ENCODE results near the gene CDYL2. TPM values are rescaled to one million over a fixed set of nuclear protein-coding genes. Genes with fewer than 3 reads are reported as not detected.

CDYL2 gene
- total and polyA plus RNA-seq, 8 donors: 4.6 to 16.0 (median 5.7) TPM

DNA sequence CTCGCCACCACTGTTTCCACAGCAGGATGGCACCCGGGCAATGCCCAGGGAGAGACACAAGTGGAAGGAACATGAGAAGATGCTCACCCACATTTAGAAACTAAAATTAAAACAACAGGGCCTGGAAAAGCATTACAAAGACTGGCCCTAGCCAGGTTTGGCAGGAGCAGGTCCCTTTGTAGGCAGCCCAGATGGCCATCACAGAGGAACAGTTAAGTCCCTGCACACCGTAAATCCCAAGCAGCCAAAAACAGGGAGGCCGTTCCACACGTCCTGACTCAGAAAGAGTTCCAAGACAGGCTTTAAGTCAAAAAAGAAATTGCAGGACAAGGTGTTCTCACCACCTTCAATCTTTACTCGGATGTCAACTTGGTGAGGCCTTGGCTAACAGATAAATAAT, 136.5 kb downstream of the CDYL2 start:
- Histone ChIP-seq H3K27me3 (no peaks in the 10 kb centered on the region), H3K4me1 (peaks cover 0 to 10% of the 10 kb centered on the region in 2 donors), H3K27ac (no peak overlapping the region), H3K9me3 (peaks cover 0 to 2% of the 10 kb centered on the region in 2 donors), H3K36me3 (no peaks in the 10 kb centered on the region), H3K4me3 (no peak overlapping the region)
- ATAC-seq: no peak
- intact Hi-C loops (cut with DNase I): no loop called here
- DNase-seq: no peak
- TF ChIP-seq, protein P1, sequence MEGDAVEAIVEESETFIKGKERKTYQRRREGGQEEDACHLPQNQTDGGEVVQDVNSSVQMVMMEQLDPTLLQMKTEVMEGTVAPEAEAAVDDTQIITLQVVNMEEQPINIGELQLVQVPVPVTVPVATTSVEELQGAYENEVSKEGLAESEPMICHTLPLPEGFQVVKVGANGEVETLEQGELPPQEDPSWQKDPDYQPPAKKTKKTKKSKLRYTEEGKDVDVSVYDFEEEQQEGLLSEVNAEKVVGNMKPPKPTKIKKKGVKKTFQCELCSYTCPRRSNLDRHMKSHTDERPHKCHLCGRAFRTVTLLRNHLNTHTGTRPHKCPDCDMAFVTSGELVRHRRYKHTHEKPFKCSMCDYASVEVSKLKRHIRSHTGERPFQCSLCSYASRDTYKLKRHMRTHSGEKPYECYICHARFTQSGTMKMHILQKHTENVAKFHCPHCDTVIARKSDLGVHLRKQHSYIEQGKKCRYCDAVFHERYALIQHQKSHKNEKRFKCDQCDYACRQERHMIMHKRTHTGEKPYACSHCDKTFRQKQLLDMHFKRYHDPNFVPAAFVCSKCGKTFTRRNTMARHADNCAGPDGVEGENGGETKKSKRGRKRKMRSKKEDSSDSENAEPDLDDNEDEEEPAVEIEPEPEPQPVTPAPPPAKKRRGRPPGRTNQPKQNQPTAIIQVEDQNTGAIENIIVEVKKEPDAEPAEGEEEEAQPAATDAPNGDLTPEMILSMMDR (IDR thresholded peaks at IDR 0.05): no peak

DNA sequence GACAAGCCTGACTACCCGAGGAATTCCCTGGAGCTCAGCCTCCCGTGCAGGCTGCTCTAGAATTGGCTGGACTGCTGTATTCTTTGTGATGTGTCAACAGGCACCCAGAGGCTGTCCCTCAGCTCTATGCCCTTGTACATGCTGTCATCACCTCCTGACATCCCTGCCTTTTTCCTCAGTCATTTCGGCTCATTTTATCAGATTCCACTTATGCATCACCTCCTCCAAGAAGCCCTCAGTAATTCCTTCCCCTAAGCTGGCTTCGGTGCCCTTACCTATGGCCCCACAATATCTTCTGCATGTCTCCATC, 137.2 kb downstream of the CDYL2 start:
- ATAC-seq: no peak
- intact Hi-C loops (cut with DNase I): no loop called here

DNA sequence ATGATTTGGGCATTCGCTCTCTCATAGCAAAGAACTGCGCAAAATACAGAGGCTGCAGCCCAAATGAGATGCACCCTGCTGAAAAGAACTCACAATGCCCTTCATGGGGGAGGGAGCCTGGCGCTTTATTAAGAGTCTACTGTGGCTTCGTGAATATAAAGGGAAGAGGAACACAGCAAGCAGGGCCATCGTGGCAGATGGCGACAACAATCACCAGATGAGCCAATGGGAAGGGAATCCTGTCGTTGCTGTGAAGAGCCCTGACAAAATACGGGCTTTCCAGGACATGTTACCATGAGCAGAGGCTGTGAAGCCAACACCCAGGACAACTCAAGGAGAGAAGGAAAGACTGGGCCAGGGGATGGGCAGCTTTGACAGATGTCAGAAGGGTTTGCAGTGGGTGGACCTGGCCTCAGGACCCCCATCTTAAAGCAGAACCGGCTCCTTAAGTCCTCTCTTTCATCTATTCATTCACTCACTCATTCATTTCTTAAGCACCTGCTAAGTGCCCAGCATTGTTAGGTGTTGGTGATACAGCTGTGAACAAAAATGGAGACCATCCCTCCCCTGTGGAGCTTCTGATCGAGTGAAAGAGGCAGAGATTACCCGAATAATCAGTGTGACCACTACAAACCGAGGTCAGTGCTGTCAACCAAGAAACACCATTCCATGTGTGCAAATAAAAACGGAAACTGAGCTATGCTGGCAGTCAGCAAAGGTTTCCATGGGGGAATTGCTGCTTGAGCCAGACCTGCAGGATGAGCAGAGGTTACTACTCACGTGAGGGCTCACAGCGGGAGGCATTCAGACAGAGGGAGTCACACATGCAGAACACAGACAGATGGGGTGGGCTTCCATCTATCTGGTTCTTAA, 137.8 kb downstream of the CDYL2 start:
- no peak for DNase-seq
- Histone ChIP-seq H3K36me3 (no peaks in the 10 kb centered on the region), H3K4me3 (no peak overlapping the region), H3K9me3 (peaks cover 0 to 2% of the 10 kb centered on the region in 2 donors), H3K27me3 (no peaks in the 10 kb centered on the region), H3K27ac (no peak overlapping the region), H3K4me1 (peaks cover 0 to 9% of the 10 kb centered on the region in 2 donors)
- intact Hi-C loops (cut with DNase I): no loop called here
- TF ChIP-seq, protein P1 (IDR thresholded peaks at IDR 0.05): no peak
- no peak for ATAC-seq

More for the DNA sequence above, 137.2 kb downstream of the CDYL2 start:
- Histone ChIP-seq H3K36me3 (no peaks in the 10 kb centered on the region), H3K9me3 (peaks cover 0 to 2% of the 10 kb centered on the region in 2 donors), H3K4me1 (peaks cover 0 to 10% of the 10 kb centered on the region in 2 donors), H3K4me3 (no peak overlapping the region), H3K27ac (no peak overlapping the region), H3K27me3 (no peaks in the 10 kb centered on the region)
- TF ChIP-seq, protein P1 (IDR thresholded peaks at IDR 0.05): no peak
- no peak for DNase-seq

DNA sequence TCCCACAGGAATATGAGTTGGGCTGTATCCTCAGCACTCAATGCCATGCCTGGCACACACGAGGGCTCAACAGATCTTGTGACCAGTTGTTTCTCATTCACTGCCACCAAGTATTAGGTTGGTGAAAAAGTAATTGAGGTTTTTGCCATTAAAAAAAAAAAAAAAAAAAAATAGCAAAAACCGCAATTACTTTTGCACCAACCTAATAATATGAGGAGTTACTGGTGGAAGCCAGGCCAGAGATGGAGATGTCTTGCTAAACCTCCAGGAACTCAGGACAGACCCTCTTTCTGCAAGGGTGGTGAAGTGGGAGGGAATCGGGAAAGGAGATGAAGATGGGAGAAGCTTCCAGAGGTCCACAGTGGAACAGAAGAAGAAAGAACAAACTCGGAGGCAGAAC, 139.0 kb downstream of the CDYL2 start:
- Histone ChIP-seq H3K4me1 (no peaks in the 10 kb centered on the region), H3K4me3 (no peak overlapping the region), H3K36me3 (no peaks in the 10 kb centered on the region), H3K9me3 (peaks cover 0 to 9% of the 10 kb centered on the region in 2 donors), H3K27me3 (no peaks in the 10 kb centered on the region), H3K27ac (no peak overlapping the region)
- TF ChIP-seq, protein P1 (IDR thresholded peaks at IDR 0.05): no peak
- DNase-seq: no peak
- intact Hi-C loops (cut with DNase I): no loop called here
- ATAC-seq: no peak

DNA sequence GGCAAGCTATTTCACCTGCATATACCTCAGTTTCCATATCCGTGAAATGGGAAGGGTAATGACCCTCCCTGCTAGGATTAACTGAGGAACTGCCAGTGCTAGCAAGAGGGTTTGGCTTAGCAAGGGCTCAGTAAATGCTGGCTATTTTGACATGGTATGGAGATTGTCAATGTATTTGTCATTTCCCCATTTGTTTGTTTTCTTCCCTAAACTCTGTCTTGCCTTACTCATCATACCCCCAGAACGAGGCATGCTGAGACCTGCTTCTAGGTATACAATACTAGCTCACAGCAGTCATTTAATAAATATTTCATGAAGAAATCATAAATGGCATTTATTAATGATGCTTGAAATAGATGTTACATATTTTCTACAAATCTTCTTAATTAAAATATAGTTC, 139.6 kb downstream of the CDYL2 start:
- Histone ChIP-seq H3K27ac (no peak overlapping the region), H3K36me3 (no peaks in the 10 kb centered on the region), H3K4me3 (no peak overlapping the region), H3K4me1 (no peaks in the 10 kb centered on the region), H3K9me3 (peaks cover 0 to 15% of the 10 kb centered on the region in 2 donors), H3K27me3 (no peaks in the 10 kb centered on the region)
- TF ChIP-seq, protein P1 (IDR thresholded peaks at IDR 0.05): no peak
- DNase-seq (no peak), ATAC-seq (no peak)
- intact Hi-C loops (cut with DNase I): no loop called here
